ENCODE measurements around the gene NMRK2. TPM values are rescaled to one million over a fixed set of nuclear protein-coding genes. Genes with fewer than 3 reads are reported as not detected.

Gene NMRK2
- polyA plus RNA-seq, 3 donors = not detected

GRCh38 chr19:3970313-3970807 is 37.5 kb downstream of the NMRK2 start:
- Histone ChIP-seq H3K4me3 (replicated peaks in 1 of 3; ENCODE audit: low read depth in 2 of 3, low read length in 3 of 3) (peak overlapping the region; percentile 85 to 95 (median 94)), H3K79me2 (ENCODE audit: insufficient read depth, low read length) (peaks cover 37% of the 10 kb centered on the region), H3K4me1 (ENCODE audit: control insufficient read depth in 1 of 2, insufficient read depth in 2 of 2, low read length in 2 of 2) (peaks cover 11 to 20% of the 10 kb centered on the region in 2 donors), H3K9me3 (replicated peaks in 1 of 2; ENCODE audit: control insufficient read depth in 1 of 2, insufficient read depth in 1 of 2, low read length in 2 of 2) (no peaks in the 10 kb centered on the region), H2AFZ (ENCODE audit: insufficient read depth, low read depth, low read length, poor library complexity, severe bottlenecking) (peak overlapping the region; percentile 85), H3K27ac (ENCODE audit: low read depth in 1 of 2, low read length in 2 of 2) (peak overlapping the region; percentile 44 to 76), H3K4me2 (replicated peaks; ENCODE audit: extremely low read depth, low read length, poor library complexity, severe bottlenecking) (peak overlapping the region; percentile 77), H3K9ac (ENCODE audit: insufficient read depth, low read length, poor library complexity, severe bottlenecking) (peak overlapping the region; percentile 89), H3K36me3 (replicated peaks in 1 of 2; ENCODE audit: control insufficient read depth in 1 of 2, insufficient read depth in 2 of 2, low read length in 2 of 2) (peaks cover 39 to 47% of the 10 kb centered on the region in 2 donors), H3K27me3 (ENCODE audit: control insufficient read depth in 2 of 2, insufficient read depth in 2 of 2, low read length in 2 of 2) (no peaks in the 10 kb centered on the region), H4K20me1 (ENCODE audit: insufficient read depth, low read length) (peaks cover 38% of the 10 kb centered on the region)
- Mint-ChIP-seq H3K27ac (peak overlapping the region; percentile 72 to 93 (median 81)), H3K4me3 (peak overlapping the region; percentile 88 to 93), H3K27me3 (ENCODE audit: low read depth in 3 of 3) (peaks cover 0 to 2% (median 2%) of the 10 kb centered on the region in 3 donors), H3K9me3 (no peaks in the 10 kb centered on the region), H3K4me1 (peaks cover 16% of the 10 kb centered on the region), H3K36me3 (peaks cover 23 to 45% of the 10 kb centered on the region in 2 donors)
- no peak for DNase-seq
- 3% methylated on average over 21 of the region's 22 CpGs for WGBS (ENCODE audit: insufficient coverage)
- intact Hi-C loops (cut with micrococcal nuclease) = loop anchor here in 1 of 2 donors (2.0 kb wide), 1 partner anchor 14 kb away; the partner anchor contains the start of gene EEF2
- TF ChIP-seq CTCF (IDR thresholded peaks at IDR 0.05) = no peak

- peak within 1 kb of the TSS; percentile 85 to 95 (median 94) for H3K4me3 ChIP-seq (replicated peaks in 1 of 3; ENCODE audit: low read depth in 2 of 3, low read length in 3 of 3)
- Mint-ChIP-seq H3K27me3 (ENCODE audit: low read depth in 3 of 3) (peaks cover 0 to 2% (median 2%) of the 10 kb centered on the region in 3 donors), H3K4me3 (peak within 1 kb of the TSS; percentile 88 to 93), H3K27ac (peak within 1 kb of the TSS; percentile 72 to 93 (median 81)), H3K36me3 (peaks cover 25 to 45% of the 10 kb centered on the region in 2 donors), H3K9me3 (no peaks in the 10 kb centered on the region), H3K4me1 (peaks cover 15% of the 10 kb centered on the region)
- H3K9ac ChIP-seq (ENCODE audit: insufficient read depth, low read length, poor library complexity, severe bottlenecking) = peak within 1 kb of the TSS; percentile 89
- peak; percentile 95 to 96 (median 96) for DNase-seq
- intact Hi-C loops (cut with micrococcal nuclease) = loop anchor here in 1 of 2 donors (2.0 kb wide), 1 partner anchor 14 kb away; the partner anchor contains the start of gene EEF2
- H3K4me2 ChIP-seq (replicated peaks; ENCODE audit: extremely low read depth, low read length, poor library complexity, severe bottlenecking) = peak within 1 kb of the TSS; percentile 77
- peaks cover 11 to 20% of the 10 kb centered on the region in 2 donors for H3K4me1 ChIP-seq (ENCODE audit: control insufficient read depth in 1 of 2, insufficient read depth in 2 of 2, low read length in 2 of 2)
- peak within 1 kb of the TSS; percentile 85 for H2AFZ ChIP-seq (ENCODE audit: insufficient read depth, low read depth, low read length, poor library complexity, severe bottlenecking)
- peaks cover 39% of the 10 kb centered on the region for H4K20me1 ChIP-seq (ENCODE audit: insufficient read depth, low read length)
- no peaks in the 10 kb centered on the region for H3K9me3 ChIP-seq (replicated peaks in 1 of 2; ENCODE audit: control insufficient read depth in 1 of 2, insufficient read depth in 1 of 2, low read length in 2 of 2)
- WGBS (ENCODE audit: insufficient coverage) = under 1% methylated on average over 73 of the region's 73 CpGs
- no peaks in the 10 kb centered on the region for H3K27me3 ChIP-seq (ENCODE audit: control insufficient read depth in 2 of 2, insufficient read depth in 2 of 2, low read length in 2 of 2)
- H3K36me3 ChIP-seq (replicated peaks in 1 of 2; ENCODE audit: control insufficient read depth in 1 of 2, insufficient read depth in 2 of 2, low read length in 2 of 2) = peaks cover 40 to 47% of the 10 kb centered on the region in 2 donors
- peaks cover 33% of the 10 kb centered on the region for H3K79me2 ChIP-seq (ENCODE audit: insufficient read depth, low read length)
- peak within 1 kb of the TSS; percentile 44 to 76 for H3K27ac ChIP-seq (ENCODE audit: low read depth in 1 of 2, low read length in 2 of 2)
- no peak for TF ChIP-seq CTCF (IDR thresholded peaks at IDR 0.05)
These were observed 38.1 kb downstream of the NMRK2 start, which contains the start of gene DAPK3 for GRCh38 chr19:3970808-3971598. Gene DAPK3, minus strand, starts transcription at chr19:3971099. Its CDS starts 1,364 bp downstream, at chr19:3969735.
